Peyer's patch (tissue), 4 donors: ENCODE measurements around the gene HAUS3. TPM values are rescaled to one million over a fixed set of nuclear protein-coding genes. Genes with fewer than 3 reads are reported as not detected.

Source experiments
- DNase-seq, 3 donors: peaks; one replicate each; pipeline ENCODE4 v3.0.0-alpha.2; 2017 to 2019
- H3K27ac ChIP-seq, 4 donors: fragments of 200-600 bp; sonication (generic); one replicate each; pipeline ENCODE4 v1.5.1; 2016 to 2019
- H3K27me3 ChIP-seq, 2 donors: fragments of 200-600 bp; sonication (generic); one replicate each; pipeline ENCODE4 v1.5.1; 2019
- H3K36me3 ChIP-seq, 3 donors: fragments of 200-600 bp; sonication (generic); one replicate each; pipeline ENCODE4 v1.5.1; 2016 to 2019
- H3K4me1 ChIP-seq, 4 donors: fragments of 200-600 bp; sonication (generic); one replicate each; pipeline ENCODE4 v1.5.1; 2016 to 2019
- H3K4me3 ChIP-seq, 4 donors: fragments of 200-600 bp; sonication (generic); 1 replicate in 3 of 4; 2 replicates in 1 of 4; pipeline ENCODE4 v1.5.1; 2016 to 2019; ENCODE audit warnings: mild to moderate bottlenecking in 1 of 4
- H3K9me3 ChIP-seq, 4 donors: fragments of 200-600 bp; sonication (generic); one replicate each; pipeline ENCODE4 v1.5.1; 2016 to 2019; ENCODE audit warnings: mild to moderate bottlenecking in 1 of 4
- POLR2A ChIP-seq, 2 donors: fragments of 450-650 bp; IDR thresholded peaks; one replicate each; pipeline ENCODE4 v1.5.1; 2017; ENCODE audit warnings: antibody characterized with exemption in 2 of 2, mild to moderate bottlenecking in 2 of 2, moderate library complexity in 2 of 2
- total RNA-seq, 4 donors: library from RNA; depleted of rRNA; stranded (reverse); fragments of >200 nt; gene quantifications; one replicate each; pipeline ENCODE4 v1.1.0, GENCODE V29; 2016
- TF ChIP-seq, protein P1 (sequence below), 6 experiments: fragments of 450-650 bp in 4 of 6; fragments of 200-600 bp in 2 of 6; sonication (generic) in 1 of 6; IDR thresholded peaks; one replicate each; pipeline ENCODE4 v1.5.1; 2017 to 2019; ENCODE audit warnings: antibody characterized with exemption in 6 of 6, mild to moderate bottlenecking in 3 of 6, moderate library complexity in 1 of 6

HAUS3 gene
- total RNA-seq, 4 donors from 2014 or later: 8.6 to 11.6 (median 9.0) TPM

DNA sequence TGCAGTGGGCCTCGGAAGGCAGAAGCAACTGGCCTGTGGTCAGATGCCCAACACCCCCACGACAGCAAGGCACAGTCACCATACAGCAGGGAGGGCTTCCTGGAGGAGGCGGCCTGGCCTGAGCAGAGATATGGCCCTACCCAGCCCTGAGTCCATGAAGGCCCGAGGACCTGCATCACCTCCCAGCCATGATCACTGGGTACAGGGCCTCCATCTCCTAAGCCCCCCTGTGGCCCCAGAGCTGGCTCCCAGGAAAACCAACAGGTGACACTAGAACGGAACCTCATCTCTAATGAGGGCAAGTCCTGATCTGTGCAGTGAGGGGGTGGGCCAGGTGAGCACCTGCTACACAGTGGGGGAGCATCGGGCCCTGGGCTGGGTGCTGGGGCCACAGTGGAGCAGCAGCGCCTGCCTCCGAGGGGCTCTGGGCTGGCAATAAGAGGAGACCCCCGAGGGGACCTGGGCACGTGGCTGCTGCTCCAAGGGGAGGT, 46.2 kb upstream of the HAUS3 start:
- Histone ChIP-seq H3K4me3 (no peak overlapping the region), H3K27ac (no peak overlapping the region), H3K36me3 (no peaks in the 10 kb centered on the region), H3K4me1 (peaks cover 0 to 14% (median 6%) of the 10 kb centered on the region in 4 donors), H3K9me3 (no peaks in the 10 kb centered on the region), H3K27me3 (no peaks in the 10 kb centered on the region)
- no peak for TF ChIP-seq POLR2A (IDR thresholded peaks at IDR 0.05)
- TF ChIP-seq, protein P1, sequence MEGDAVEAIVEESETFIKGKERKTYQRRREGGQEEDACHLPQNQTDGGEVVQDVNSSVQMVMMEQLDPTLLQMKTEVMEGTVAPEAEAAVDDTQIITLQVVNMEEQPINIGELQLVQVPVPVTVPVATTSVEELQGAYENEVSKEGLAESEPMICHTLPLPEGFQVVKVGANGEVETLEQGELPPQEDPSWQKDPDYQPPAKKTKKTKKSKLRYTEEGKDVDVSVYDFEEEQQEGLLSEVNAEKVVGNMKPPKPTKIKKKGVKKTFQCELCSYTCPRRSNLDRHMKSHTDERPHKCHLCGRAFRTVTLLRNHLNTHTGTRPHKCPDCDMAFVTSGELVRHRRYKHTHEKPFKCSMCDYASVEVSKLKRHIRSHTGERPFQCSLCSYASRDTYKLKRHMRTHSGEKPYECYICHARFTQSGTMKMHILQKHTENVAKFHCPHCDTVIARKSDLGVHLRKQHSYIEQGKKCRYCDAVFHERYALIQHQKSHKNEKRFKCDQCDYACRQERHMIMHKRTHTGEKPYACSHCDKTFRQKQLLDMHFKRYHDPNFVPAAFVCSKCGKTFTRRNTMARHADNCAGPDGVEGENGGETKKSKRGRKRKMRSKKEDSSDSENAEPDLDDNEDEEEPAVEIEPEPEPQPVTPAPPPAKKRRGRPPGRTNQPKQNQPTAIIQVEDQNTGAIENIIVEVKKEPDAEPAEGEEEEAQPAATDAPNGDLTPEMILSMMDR (IDR thresholded peaks at IDR 0.05): no peak
- peak in 2 of 3 donors; percentile 11 to 41 for DNase-seq

DNA sequence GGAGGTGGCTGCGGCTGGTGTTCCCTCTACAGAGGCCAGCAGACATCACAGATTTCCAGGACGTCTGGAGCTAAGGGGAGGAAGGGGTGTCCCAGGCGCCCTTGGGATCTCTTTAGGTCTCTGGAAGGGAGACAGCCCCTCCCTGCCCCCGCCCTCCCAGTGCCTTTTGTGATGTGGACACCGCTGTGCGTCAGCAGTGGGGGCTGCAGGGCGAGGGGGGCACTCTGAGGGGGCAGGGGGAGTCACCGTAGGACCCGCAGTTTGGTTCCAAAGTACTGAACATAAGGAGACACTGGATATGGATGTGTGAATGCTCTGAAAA, 45.6 kb upstream of the HAUS3 start:
- H3K27me3 ChIP-seq: no peaks in the 10 kb centered on the region
- no peak overlapping the region for H3K27ac ChIP-seq
- peak in 2 of 3 donors; percentile 39 to 40 for DNase-seq
- TF ChIP-seq, protein P1 (IDR thresholded peaks at IDR 0.05): no peak
- no peak for TF ChIP-seq POLR2A (IDR thresholded peaks at IDR 0.05)
- H3K36me3 ChIP-seq: no peaks in the 10 kb centered on the region
- H3K9me3 ChIP-seq: no peaks in the 10 kb centered on the region
- peaks cover 0 to 14% (median 6%) of the 10 kb centered on the region in 4 donors for H3K4me1 ChIP-seq
- H3K4me3 ChIP-seq: no peak overlapping the region

DNA sequence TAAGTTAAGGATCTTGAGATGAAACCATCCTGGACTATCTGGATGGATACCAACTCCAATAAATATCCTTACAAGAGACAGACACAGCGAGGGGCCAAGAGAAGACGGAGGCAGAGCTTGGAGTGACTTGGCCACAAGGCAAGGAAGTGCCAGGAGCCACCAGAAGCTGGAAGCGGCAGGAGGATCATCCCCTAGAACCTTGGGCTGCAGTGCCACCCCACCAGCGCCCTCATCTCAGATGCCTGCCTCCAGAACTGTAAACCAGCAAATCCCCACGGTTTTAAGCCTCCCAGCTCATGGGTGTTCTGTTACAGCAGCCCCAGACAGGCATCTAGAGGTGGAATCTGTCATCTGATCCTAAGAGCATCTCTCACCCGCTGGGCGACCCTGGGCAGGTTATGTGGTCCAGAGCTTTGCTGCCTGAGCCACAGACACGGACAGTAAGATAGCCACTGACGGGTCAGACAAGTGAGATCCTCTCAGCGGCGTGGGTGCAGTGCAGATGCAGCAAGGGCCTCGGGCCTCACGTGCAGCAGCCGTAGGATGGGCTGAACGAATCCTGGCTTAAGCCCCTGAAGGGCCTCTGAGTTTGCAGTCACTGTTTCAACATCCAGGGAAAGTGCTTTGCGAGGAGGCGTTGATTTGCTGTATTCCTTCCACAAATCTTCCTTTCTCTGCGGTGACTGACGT, 45.1 kb upstream of the HAUS3 start:
- Histone ChIP-seq H3K4me3 (no peak overlapping the region), H3K27ac (no peak overlapping the region), H3K4me1 (peaks cover 0 to 14% (median 6%) of the 10 kb centered on the region in 4 donors), H3K9me3 (no peaks in the 10 kb centered on the region), H3K27me3 (no peaks in the 10 kb centered on the region), H3K36me3 (no peaks in the 10 kb centered on the region)
- TF ChIP-seq, protein P1 (IDR thresholded peaks at IDR 0.05): no peak
- TF ChIP-seq POLR2A (IDR thresholded peaks at IDR 0.05): no peak
- peak in 2 of 3 donors; percentile 23 to 40 for DNase-seq

DNA sequence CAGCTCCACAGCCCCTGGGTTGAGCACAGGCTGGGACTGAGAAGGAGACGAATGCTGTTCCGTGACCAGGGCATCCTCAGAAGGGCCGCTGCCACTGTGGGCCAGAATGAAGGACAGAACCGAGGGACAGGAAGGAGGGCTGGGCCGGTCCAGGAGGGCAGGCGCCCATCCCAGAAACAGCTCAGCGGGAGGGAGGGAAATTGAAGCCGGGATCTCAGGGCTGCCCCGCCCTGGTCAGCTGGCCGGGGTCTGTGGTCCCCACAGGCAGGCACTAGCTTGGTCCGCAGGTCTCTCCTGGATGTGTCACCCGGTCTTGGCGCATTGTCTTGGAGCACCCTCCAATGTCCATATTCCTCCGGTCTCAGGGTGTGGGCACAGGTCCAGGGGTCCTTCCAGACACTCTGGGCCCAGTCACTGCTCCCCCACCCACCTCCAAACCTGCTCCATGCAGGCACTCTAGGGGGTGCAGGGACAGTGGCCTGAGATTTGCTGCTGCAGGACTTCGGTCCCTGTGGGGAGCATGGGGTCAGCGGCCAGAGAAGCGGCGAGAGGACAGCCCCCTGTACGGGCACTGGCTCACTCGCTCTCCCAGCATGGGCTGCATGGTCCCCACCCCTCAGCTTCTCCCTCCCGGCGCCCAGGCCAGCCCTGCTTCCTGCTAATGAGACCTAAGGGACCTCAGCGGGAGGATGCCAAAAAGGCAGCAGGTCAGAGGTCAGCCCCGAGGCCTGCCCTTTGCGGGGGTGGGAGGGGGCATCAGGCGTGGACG, 43.9 kb upstream of the HAUS3 start:
- H3K27me3 ChIP-seq: no peaks in the 10 kb centered on the region
- no peak overlapping the region for H3K4me3 ChIP-seq
- H3K36me3 ChIP-seq: no peaks in the 10 kb centered on the region
- H3K9me3 ChIP-seq: no peaks in the 10 kb centered on the region
- H3K27ac ChIP-seq: no peak overlapping the region
- H3K4me1 ChIP-seq: peaks cover 0 to 11% (median 6%) of the 10 kb centered on the region in 4 donors
- TF ChIP-seq, protein P1 (IDR thresholded peaks at IDR 0.05): no peak
- no peak for TF ChIP-seq POLR2A (IDR thresholded peaks at IDR 0.05)
- peak in 2 of 3 donors; percentile 38 to 41 for DNase-seq

DNA sequence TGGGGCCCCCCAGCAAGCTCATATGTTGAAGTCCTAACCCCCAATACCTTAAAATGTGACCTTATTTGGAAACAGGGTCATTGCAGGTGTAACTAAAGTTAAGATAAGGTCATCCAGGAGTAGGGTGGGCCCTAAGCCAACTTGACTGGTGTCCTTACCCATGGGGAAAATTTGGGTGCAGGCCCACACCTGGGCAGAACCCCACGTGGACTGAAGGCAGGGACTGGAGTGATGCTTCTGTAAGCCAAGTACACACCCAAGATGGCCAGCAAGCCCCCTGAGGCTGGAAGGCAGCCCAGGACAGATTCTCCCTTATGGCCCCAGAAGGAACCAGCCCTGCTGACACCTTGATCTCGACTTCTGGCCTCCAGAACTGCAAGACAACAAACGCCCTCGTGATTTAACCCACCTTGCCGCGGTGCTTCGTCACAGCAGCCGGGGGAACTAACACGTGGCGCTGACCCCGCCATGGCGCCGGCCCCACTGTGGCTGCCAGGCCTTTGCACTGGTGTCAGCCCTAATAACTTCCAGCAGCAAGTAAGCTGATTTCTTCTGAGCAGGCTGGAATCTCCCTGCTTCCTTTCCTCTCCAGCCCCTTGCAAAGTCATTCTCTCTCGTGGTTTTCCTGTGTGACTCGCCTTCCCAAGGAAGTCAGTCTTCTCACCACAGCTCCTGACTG, 43.2 kb upstream of the HAUS3 start:
- Histone ChIP-seq H3K36me3 (no peaks in the 10 kb centered on the region), H3K4me1 (peaks cover 0 to 5% (median under 1%) of the 10 kb centered on the region in 4 donors), H3K27ac (no peak overlapping the region), H3K9me3 (no peaks in the 10 kb centered on the region), H3K4me3 (no peak overlapping the region), H3K27me3 (no peaks in the 10 kb centered on the region)
- no peak for TF ChIP-seq POLR2A (IDR thresholded peaks at IDR 0.05)
- peak in 2 of 3 donors; percentile 30 to 33 for DNase-seq
